Caco-2 (cell line): ENCODE measurements around the gene MAP1B. TPM values are rescaled to one million over a fixed set of nuclear protein-coding genes. Genes with fewer than 3 reads are reported as not detected.

Source experiments
- BruUV-seq: library from RNA; stranded (reverse); fragments of 400-500 nt; replicated peaks from 2 replicates; lab custom pipeline; 2021; lab: Mats Ljungman, UMichigan
- CTCF ChIA-PET: fragments of 300-600 bp; sonication (Branson Sonifier 250); formaldehyde crosslinking; loops from one replicate; lab custom pipeline; 2022; ENCODE audit warnings: antibody characterized with exemption; lab: Charles Lee
- POLR2A ChIA-PET: fragments of 300-600 bp; sonication (Branson Sonifier 250); formaldehyde crosslinking; loops from one replicate; lab custom pipeline; 2022; ENCODE audit warnings: antibody characterized with exemption; lab: Charles Lee
- DNase-seq, 2 experiments: peaks; one replicate each; pipeline versions ENCODE4 v3.0.0 to v3.0.0-alpha.2; 2020 to 2022
- H3K27me3 ChIP-seq: replicated peaks from 2 replicates; pipeline ENCODE4 v1.6.0; 2011; ENCODE audit warnings: low read length; ENCODE audit not compliant: control insufficient read depth, insufficient read depth
- H3K36me3 ChIP-seq: 2 replicates; pipeline ENCODE4 v1.5.1; 2011; ENCODE audit warnings: low read length; ENCODE audit not compliant: control insufficient read depth, insufficient read depth
- H3K4me1 ChIP-seq: fragments of 250-450 bp; sonication (Bioruptor Pico); 2 replicates; pipeline ENCODE4 v1.5.1; 2020; ENCODE audit warnings: mild to moderate bottlenecking
- H3K4me3 ChIP-seq: 2 replicates; pipeline ENCODE4 v1.5.1; 2011; ENCODE audit warnings: low read depth, mild to moderate bottlenecking, control low read depth, low read length
- H3K9me3 ChIP-seq: fragments of 250-450 bp; sonication (Bioruptor Pico); 2 replicates; pipeline ENCODE4 v1.5.1; 2020; ENCODE audit warnings: mild to moderate bottlenecking, moderate library complexity
- H3K27ac Mint-ChIP-seq: one replicate; pipeline ENCODE4 v1.8.0; 2022; ENCODE audit warnings: mixed read lengths; ENCODE audit not compliant: unreplicated experiment
- H3K27me3 Mint-ChIP-seq: one replicate; pipeline ENCODE4 v1.8.0; 2022; ENCODE audit warnings: mixed read lengths; ENCODE audit not compliant: insufficient read depth, unreplicated experiment
- H3K36me3 Mint-ChIP-seq: one replicate; pipeline ENCODE4 v1.8.0; 2022; ENCODE audit warnings: mild to moderate bottlenecking, mixed read lengths; ENCODE audit not compliant: insufficient read depth, unreplicated experiment
- H3K4me1 Mint-ChIP-seq: one replicate; pipeline ENCODE4 v1.8.0; 2022; ENCODE audit warnings: low read depth, mixed read lengths; ENCODE audit not compliant: unreplicated experiment
- H3K4me3 Mint-ChIP-seq: one replicate; pipeline ENCODE4 v1.8.0; 2022; ENCODE audit warnings: mild to moderate bottlenecking, moderate library complexity, mixed read lengths; ENCODE audit not compliant: unreplicated experiment
- H3K9me3 Mint-ChIP-seq: one replicate; pipeline ENCODE4 v1.8.0; 2022; ENCODE audit warnings: mixed read lengths; ENCODE audit not compliant: unreplicated experiment
- CTCF ChIP-seq, 2 experiments: fragments of 200-600 bp in 1 of 2; IDR thresholded peaks; 1 replicate in 1 of 2; 2 replicates in 1 of 2; pipeline versions ENCODE4 v1.5.1 to v1.8.0; 2011 to 2022; ENCODE audit warnings: antibody characterized with exemption in 1 of 2, control low read depth in 1 of 2, inconsistent platforms in 1 of 2, low read depth in 1 of 2, low read length in 1 of 2, mild to moderate bottlenecking in 1 of 2, moderate library complexity in 1 of 2; ENCODE audit not compliant: insufficient read depth in 1 of 2, severe bottlenecking in 1 of 2, unreplicated experiment in 1 of 2
- intact Hi-C: fragments of 100-400 bp; cut with micrococcal nuclease; formaldehyde crosslinking; loops from one replicate; pipeline ENCODE4 v1.10.0; 2022; ENCODE audit not compliant: unreplicated experiment
- total RNA-seq: library from RNA; stranded (reverse); gene quantifications from 2 replicates; pipeline ENCODE4 v1.2.3, GENCODE V29; 2022

MAP1B gene
- total RNA-seq, 1 experiment from 2014 or later = 0.66 TPM

- Histone ChIP-seq H3K4me1 (no peaks in the 10 kb centered on the region), H3K36me3 (no peaks in the 10 kb centered on the region), H3K4me3 (no peak overlapping the region), H3K9me3 (no peaks in the 10 kb centered on the region), H3K27me3 (no peaks in the 10 kb centered on the region)
- DNase-seq = no peak
- Mint-ChIP-seq H3K27me3 (peaks cover 30% of the 10 kb centered on the region), H3K9me3 (no peaks in the 10 kb centered on the region), H3K4me3 (no peak overlapping the region), H3K36me3 (no peaks in the 10 kb centered on the region), H3K4me1 (no peaks in the 10 kb centered on the region), H3K27ac (no peak overlapping the region)
- ChIA-PET POLR2A (no interaction called here), CTCF (no interaction called here)
- TF ChIP-seq CTCF (IDR thresholded peaks at IDR 0.05; ENCODE audit: insufficient read depth in 1 of 2, low read depth in 1 of 2, low read length in 1 of 2, severe bottlenecking in 1 of 2, unreplicated experiment in 1 of 2) = no peak
- BruUV-seq = no TSS peak
- intact Hi-C loops = no loop called here
Measured at GRCh38 chr5:72172786-72173185, 65.5 kb downstream of the MAP1B start.

GRCh38 chr5:72177538-72177937 lies 70.3 kb downstream of the MAP1B start:
- no peak overlapping the region for H3K4me3 ChIP-seq
- no peaks in the 10 kb centered on the region for H3K27me3 ChIP-seq
- no peaks in the 10 kb centered on the region for H3K4me1 Mint-ChIP-seq
- no peak overlapping the region for H3K4me3 Mint-ChIP-seq
- DNase-seq = no peak
- BruUV-seq = no TSS peak
- intact Hi-C loops = no loop called here
- TF ChIP-seq CTCF (IDR thresholded peaks at IDR 0.05; ENCODE audit: insufficient read depth in 1 of 2, low read depth in 1 of 2, low read length in 1 of 2, severe bottlenecking in 1 of 2, unreplicated experiment in 1 of 2) = no peak
- no peak overlapping the region for H3K27ac Mint-ChIP-seq
- no peaks in the 10 kb centered on the region for H3K9me3 Mint-ChIP-seq
- no peaks in the 10 kb centered on the region for H3K36me3 Mint-ChIP-seq
- H3K4me1 ChIP-seq = no peaks in the 10 kb centered on the region
- peaks cover 36% of the 10 kb centered on the region for H3K27me3 Mint-ChIP-seq
- H3K36me3 ChIP-seq = no peaks in the 10 kb centered on the region
- H3K9me3 ChIP-seq = no peaks in the 10 kb centered on the region
- ChIA-PET POLR2A (no interaction called here), CTCF (no interaction called here)

GRCh38 chr5:72179028-72179815 lies 71.9 kb downstream of the MAP1B start:
- BruUV-seq = no TSS peak
- H3K36me3 ChIP-seq = no peaks in the 10 kb centered on the region
- Mint-ChIP-seq H3K4me3 (no peak overlapping the region), H3K36me3 (no peaks in the 10 kb centered on the region), H3K4me1 (no peaks in the 10 kb centered on the region), H3K27ac (no peak overlapping the region), H3K27me3 (peaks cover 35% of the 10 kb centered on the region), H3K9me3 (no peaks in the 10 kb centered on the region)
- ChIA-PET POLR2A (no interaction called here), CTCF (no interaction called here)
- H3K27me3 ChIP-seq = no peaks in the 10 kb centered on the region
- no peak for TF ChIP-seq CTCF (IDR thresholded peaks at IDR 0.05; ENCODE audit: insufficient read depth in 1 of 2, low read depth in 1 of 2, low read length in 1 of 2, severe bottlenecking in 1 of 2, unreplicated experiment in 1 of 2)
- no peak overlapping the region for H3K4me3 ChIP-seq
- no peaks in the 10 kb centered on the region for H3K9me3 ChIP-seq
- intact Hi-C loops = no loop called here
- DNase-seq = no peak
- no peaks in the 10 kb centered on the region for H3K4me1 ChIP-seq
